Endothelial cell of umbilical vein (primary cell): ENCODE results near the gene USP28. TPM values are rescaled to one million over a fixed set of nuclear protein-coding genes. Genes with fewer than 3 reads are reported as not detected.

Experiments
- BruUV-seq: library from RNA; stranded (reverse); fragments of 400-500 nt; replicated peaks from 2 replicates; lab custom pipeline; 2021; lab: Mats Ljungman, UMichigan
- CTCF ChIA-PET: fragments of 300-600, 350-600 bp; sonication (Branson Sonifier 250); formaldehyde crosslinking; loops from one replicate; lab custom pipeline; 2021; ENCODE audit warnings: antibody characterized with exemption, inconsistent platforms; lab: Charles Lee
- POLR2A ChIA-PET: fragments of 300-600, 350-600 bp; sonication (Branson Sonifier 250); formaldehyde crosslinking; loops from one replicate; lab custom pipeline; 2021; ENCODE audit warnings: antibody characterized with exemption, inconsistent platforms; lab: Charles Lee
- DNase-seq: peaks from one replicate; pipeline ENCODE4 v3.0.0-alpha.2; 2011; ENCODE audit warnings: low read depth, low spot score
- FAIRE-seq: peaks from 2 replicates; lab custom pipeline; 2011; peaks lifted over from hg19 to GRCh38; lab: Jason Lieb, UNC
- H2AFZ ChIP-seq: 2 replicates; pipeline ENCODE4 v1.6.0; 2012; ENCODE audit warnings: low read depth, low read length, control low read depth, inconsistent platforms
- H3K27ac ChIP-seq: 2 replicates; pipeline ENCODE4 v1.5.1; 2011; ENCODE audit warnings: low read depth, mild to moderate bottlenecking, control low read depth, low read length, moderate library complexity; ENCODE audit not compliant: insufficient read depth
- H3K27me3 ChIP-seq, 2 experiments: 2 replicates each; pipeline versions ENCODE4 v1.6.0 to v1.6.1; 2011; ENCODE audit warnings: low read length in 2 of 2, mixed read lengths in 1 of 2; ENCODE audit not compliant: control insufficient read depth in 2 of 2, insufficient read depth in 2 of 2
- H3K36me3 ChIP-seq, 2 experiments: 2 replicates in 1 of 2; 3 replicates in 1 of 2; pipeline ENCODE4 v1.5.1; 2011; ENCODE audit warnings: low read length in 2 of 2, mild to moderate bottlenecking in 1 of 2, moderate library complexity in 1 of 2; ENCODE audit not compliant: control insufficient read depth in 2 of 2, insufficient read depth in 2 of 2; ENCODE audit errors: extremely low read depth in 1 of 2
- H3K4me1 ChIP-seq: 3 replicates; pipeline ENCODE4 v1.5.1; 2011; ENCODE audit warnings: mild to moderate bottlenecking, low read length; ENCODE audit not compliant: control insufficient read depth, insufficient read depth; ENCODE audit errors: extremely low read depth
- H3K4me2 ChIP-seq: 2 replicates; pipeline ENCODE4 v1.6.1; 2011; ENCODE audit warnings: low read length, control low read depth, mixed read lengths; ENCODE audit not compliant: insufficient read depth
- H3K4me3 ChIP-seq, 3 experiments: fragments of 200-600 bp in 1 of 3; sonication (generic), shearing (Covaris generic) in 1 of 3; replicated peaks in 1 of 3; 2 replicates each; pipeline ENCODE4 v1.5.1; 2011 to 2016; ENCODE audit warnings: control low read depth in 3 of 3, low read length in 3 of 3, mild to moderate bottlenecking in 2 of 3, inconsistent platforms in 1 of 3, low read depth in 1 of 3, moderate library complexity in 1 of 3; ENCODE audit not compliant: insufficient read depth in 1 of 3
- H3K79me2 ChIP-seq: 2 replicates; pipeline ENCODE4 v1.6.0; 2012; ENCODE audit warnings: low read length, inconsistent platforms; ENCODE audit not compliant: control insufficient read depth, insufficient read depth
- H3K9ac ChIP-seq: replicated peaks from 2 replicates; pipeline ENCODE3; 2011; ENCODE audit warnings: low read length, control low read depth; ENCODE audit not compliant: insufficient read depth; ENCODE audit errors: extremely low read depth
- H3K9me1 ChIP-seq: replicated peaks from 3 replicates; pipeline ENCODE4 v1.6.0; 2011; ENCODE audit warnings: mild to moderate bottlenecking, low read length; ENCODE audit not compliant: control insufficient read depth, insufficient read depth; ENCODE audit errors: extremely low read depth
- H3K9me3 ChIP-seq: replicated peaks from 2 replicates; pipeline ENCODE4 v1.5.1; 2012; ENCODE audit warnings: low read length, inconsistent platforms; ENCODE audit not compliant: control insufficient read depth, insufficient read depth
- H4K20me1 ChIP-seq: replicated peaks from 2 replicates; pipeline ENCODE3; 2011; ENCODE audit warnings: mild to moderate bottlenecking, low read length; ENCODE audit not compliant: control insufficient read depth, insufficient read depth; ENCODE audit errors: extremely low read depth
- EZH2 ChIP-seq: IDR thresholded peaks from 2 replicates; pipeline ENCODE4 v1.6.1; 2012; ENCODE audit warnings: borderline replicate concordance, low read depth, mild to moderate bottlenecking, moderate library complexity, low read length, inconsistent platforms; ENCODE audit not compliant: severe bottlenecking
- FOS ChIP-seq: IDR thresholded peaks from 2 replicates; pipeline ENCODE4 v1.6.1; 2011; ENCODE audit warnings: mild to moderate bottlenecking, low read length, moderate library complexity, borderline replicate concordance; ENCODE audit not compliant: insufficient read depth
- GATA2 ChIP-seq: IDR thresholded peaks from 2 replicates; pipeline ENCODE4 v1.7.0; 2011; ENCODE audit warnings: low read depth, mild to moderate bottlenecking, moderate library complexity, mixed read lengths, low read length; ENCODE audit not compliant: insufficient read length, insufficient read depth
- JUN ChIP-seq: IDR thresholded peaks from 2 replicates; pipeline ENCODE4 v1.6.1; 2011; ENCODE audit warnings: borderline replicate concordance, low read depth; ENCODE audit not compliant: insufficient read length, insufficient read depth
- MYC ChIP-seq: IDR thresholded peaks from one replicate; pipeline ENCODE4 v1.6.1; 2011; ENCODE audit warnings: mild to moderate bottlenecking, low read depth, low read length
- POLR2A ChIP-seq: IDR thresholded peaks from 2 replicates; pipeline ENCODE4 v1.6.1; 2012; ENCODE audit warnings: low read depth, mild to moderate bottlenecking, control low read depth, low read length
- POLR2AphosphoS5 ChIP-seq: IDR thresholded peaks from 2 replicates; pipeline ENCODE4 v1.6.1; 2012; ENCODE audit warnings: low read depth, mild to moderate bottlenecking, control low read depth, low read length, moderate library complexity; ENCODE audit not compliant: insufficient read depth
- dilution Hi-C: fragments of 300-500 bp; cut with MboI; formaldehyde crosslinking; loops from one replicate; pipeline ENCODE4 v1.15.0; 2019; ENCODE audit warnings: low sequenced_read_pairs; ENCODE audit not compliant: extremely low pct_ligation_motif_present
- intact Hi-C: fragments of 100-400 bp; cut with micrococcal nuclease; formaldehyde crosslinking; loops from one replicate; pipeline ENCODE4 v1.10.0; 2022
- polyA plus RNA-seq, 4 experiments: library from polyadenylated mRNA; depleted of rRNA in 3 of 4; stranded (reverse) in 3 of 4; unstranded in 1 of 4; fragments of >200 nt; gene quantifications; 2 replicates each; pipeline versions ENCODE4 v1.2.1 to v1.2.3, GENCODE V29; 2011 to 2012; ENCODE audit warnings: missing spikeins in 1 of 4
- total RNA-seq: library from RNA; stranded (reverse); gene quantifications from 2 replicates; pipeline ENCODE4 v1.2.3, GENCODE V29; 2021
- TF ChIP-seq, protein P1 (sequence below): IDR thresholded peaks from 2 replicates; pipeline ENCODE4 v1.6.1; 2011; ENCODE audit not compliant: insufficient read depth, insufficient read length
- TF ChIP-seq, protein P2 (sequence below), 2 donors: IDR thresholded peaks; 1 replicate in 1 of 2; 2 replicates in 1 of 2; pipeline ENCODE4 v1.5.1; 2011; ENCODE audit warnings: low read length in 2 of 2, mild to moderate bottlenecking in 2 of 2, moderate library complexity in 2 of 2, control low read depth in 1 of 2, inconsistent platforms in 1 of 2, low read depth in 1 of 2; ENCODE audit not compliant: insufficient read depth in 1 of 2; ENCODE audit errors: extremely low read depth in 1 of 2

USP28 gene
- total and polyA plus RNA-seq, 2 donors (not counting 3 experiments of a cell fraction or from before 2014, with no cell fraction given): 19.2 to 29.6 TPM

DNA sequence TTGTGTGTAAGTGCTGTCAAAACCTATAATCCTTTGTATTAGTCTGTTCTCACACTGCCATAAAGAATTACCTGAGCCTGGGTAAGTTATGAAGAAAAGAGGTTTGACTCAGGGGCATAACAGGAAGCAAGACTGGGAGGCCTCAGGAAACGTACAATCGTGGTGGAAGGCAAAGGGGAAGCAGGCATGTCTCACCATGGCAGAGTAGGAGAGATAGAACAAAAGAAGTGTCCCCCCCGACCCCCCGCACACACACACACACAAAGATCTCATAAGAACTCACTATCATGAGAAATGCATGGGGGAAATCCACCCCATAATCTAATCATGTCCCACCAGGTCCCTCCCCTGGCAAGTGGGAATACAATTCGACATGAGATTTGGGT lies 2.3 kb upstream of the USP28 start:
- H3K9ac ChIP-seq: no peak overlapping the region
- no peaks in the 10 kb centered on the region for H3K9me1 ChIP-seq
- no peaks in the 10 kb centered on the region for H3K36me3 ChIP-seq
- ChIA-PET POLR2A (interaction anchor here (0.5 kb wide), 1 partner anchor 24 kb away, joined by 3 read pairs; no protein-coding TSS in a partner anchor), CTCF (no interaction called here)
- dilution Hi-C loops: no loop called here
- no TSS peak for BruUV-seq
- TF ChIP-seq FOS (peak; percentile 21), POLR2AphosphoS5 (no peak)
- no peaks in the 10 kb centered on the region for H4K20me1 ChIP-seq
- no peaks in the 10 kb centered on the region for H3K9me3 ChIP-seq
- peaks cover 23% of the 10 kb centered on the region for H3K4me1 ChIP-seq
- peak overlapping the region; percentile 44 for H3K4me2 ChIP-seq
- H3K27ac ChIP-seq: peak overlapping the region; percentile 34
- FAIRE-seq (peak; percentile 62), DNase-seq (peak; percentile 60)
- no peak overlapping the region for H2AFZ ChIP-seq
- H3K4me3 ChIP-seq: no peak overlapping the region
- no peaks in the 10 kb centered on the region for H3K27me3 ChIP-seq
- peaks cover 6% of the 10 kb centered on the region for H3K79me2 ChIP-seq
- intact Hi-C loops: loop anchor here (5.0 kb wide), 1 partner anchor 525 kb away; the partner anchor contains the start of genes C11orf71 and RBM7

DNA sequence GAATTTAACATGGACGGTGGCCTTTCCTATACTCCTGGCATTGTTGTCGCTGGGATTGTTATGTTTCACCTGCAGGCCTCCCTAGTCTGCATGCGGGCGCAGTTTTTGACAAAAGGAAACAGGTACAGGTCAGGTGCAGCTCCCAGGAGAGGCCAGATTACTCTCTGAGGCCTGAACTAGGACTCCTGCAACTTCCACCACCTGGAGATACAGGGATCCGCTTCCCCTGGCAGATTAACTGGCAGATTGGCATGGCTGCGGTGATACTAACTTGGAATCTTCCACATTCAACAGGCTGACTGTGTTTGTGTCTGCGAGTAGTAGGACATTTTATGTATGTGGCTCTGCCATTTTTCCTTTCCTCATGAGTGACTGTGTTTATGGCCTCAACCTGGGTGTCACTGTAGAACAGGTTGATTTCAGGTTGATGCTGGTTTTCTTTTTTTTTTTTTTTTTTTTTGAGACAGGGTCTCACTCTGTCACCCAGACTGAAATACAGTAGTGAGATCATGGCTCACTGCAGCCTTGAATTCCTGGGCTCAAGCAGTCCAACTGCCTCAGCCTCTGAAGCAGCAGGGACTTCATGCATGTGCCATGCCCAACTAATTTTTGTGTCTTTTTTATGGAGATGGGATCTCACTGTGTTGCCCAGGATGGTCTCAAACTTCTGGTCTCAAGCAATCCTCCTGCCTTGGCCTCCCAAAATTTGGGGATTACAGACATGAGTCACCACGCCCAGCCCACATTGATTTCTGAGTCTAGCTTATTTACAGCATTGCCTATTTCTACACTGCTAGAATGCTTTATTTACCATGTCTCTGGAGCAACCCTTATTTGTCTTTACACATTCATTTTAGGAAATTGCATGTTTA lies 1.7 kb upstream of the USP28 start:
- POLR2A ChIA-PET: no interaction called here
- DNase-seq (no peak), FAIRE-seq (peak; percentile 64)
- Histone ChIP-seq H3K27ac (peak overlapping the region; percentile 30), H3K27me3 (no peaks in the 10 kb centered on the region), H3K79me2 (peaks cover 6% of the 10 kb centered on the region), H3K9me1 (no peaks in the 10 kb centered on the region), H4K20me1 (no peaks in the 10 kb centered on the region), H3K36me3 (no peaks in the 10 kb centered on the region), H2AFZ (no peak overlapping the region), H3K9me3 (no peaks in the 10 kb centered on the region), H3K9ac (no peak overlapping the region), H3K4me2 (peak overlapping the region; percentile 44), H3K4me3 (no peak overlapping the region), H3K4me1 (peaks cover 24% of the 10 kb centered on the region)
- CTCF ChIA-PET: no interaction called here
- no TSS peak for BruUV-seq
- intact Hi-C loops: loop anchor here (5.0 kb wide), 1 partner anchor 525 kb away; the partner anchor contains the start of genes C11orf71 and RBM7
- TF ChIP-seq EZH2 (no peak), GATA2 (no peak), FOS (no peak), POLR2A (no peak), JUN (no peak), MYC (no peak), POLR2AphosphoS5 (no peak)
- TF ChIP-seq, protein P1, sequence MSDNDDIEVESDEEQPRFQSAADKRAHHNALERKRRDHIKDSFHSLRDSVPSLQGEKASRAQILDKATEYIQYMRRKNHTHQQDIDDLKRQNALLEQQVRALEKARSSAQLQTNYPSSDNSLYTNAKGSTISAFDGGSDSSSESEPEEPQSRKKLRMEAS: no peak
- TF ChIP-seq, protein P2, sequence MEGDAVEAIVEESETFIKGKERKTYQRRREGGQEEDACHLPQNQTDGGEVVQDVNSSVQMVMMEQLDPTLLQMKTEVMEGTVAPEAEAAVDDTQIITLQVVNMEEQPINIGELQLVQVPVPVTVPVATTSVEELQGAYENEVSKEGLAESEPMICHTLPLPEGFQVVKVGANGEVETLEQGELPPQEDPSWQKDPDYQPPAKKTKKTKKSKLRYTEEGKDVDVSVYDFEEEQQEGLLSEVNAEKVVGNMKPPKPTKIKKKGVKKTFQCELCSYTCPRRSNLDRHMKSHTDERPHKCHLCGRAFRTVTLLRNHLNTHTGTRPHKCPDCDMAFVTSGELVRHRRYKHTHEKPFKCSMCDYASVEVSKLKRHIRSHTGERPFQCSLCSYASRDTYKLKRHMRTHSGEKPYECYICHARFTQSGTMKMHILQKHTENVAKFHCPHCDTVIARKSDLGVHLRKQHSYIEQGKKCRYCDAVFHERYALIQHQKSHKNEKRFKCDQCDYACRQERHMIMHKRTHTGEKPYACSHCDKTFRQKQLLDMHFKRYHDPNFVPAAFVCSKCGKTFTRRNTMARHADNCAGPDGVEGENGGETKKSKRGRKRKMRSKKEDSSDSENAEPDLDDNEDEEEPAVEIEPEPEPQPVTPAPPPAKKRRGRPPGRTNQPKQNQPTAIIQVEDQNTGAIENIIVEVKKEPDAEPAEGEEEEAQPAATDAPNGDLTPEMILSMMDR (IDR thresholded peaks at IDR 0.05; ENCODE audit: extremely low read depth in 1 of 2, insufficient read depth in 1 of 2, low read depth in 1 of 2, low read length in 2 of 2): no peak
- dilution Hi-C loops: no loop called here
